CD14-positive monocyte (primary cell): ENCODE results near the gene MEMO1. TPM values are rescaled to one million over a fixed set of nuclear protein-coding genes. Genes with fewer than 3 reads are reported as not detected.

ENCODE experiments used
- DNase-seq, 3 donors: peaks; one replicate each; pipeline ENCODE4 v3.0.0-alpha.2; 2011 to 2022
- H2AFZ ChIP-seq: 2 replicates; pipeline ENCODE4 v1.6.0; 2012; ENCODE audit warnings: mild to moderate bottlenecking, low read depth, low read length, inconsistent platforms; ENCODE audit not compliant: insufficient read depth, poor library complexity, severe bottlenecking
- H3K27ac ChIP-seq, 2 donors: 1 replicate in 1 of 2; 2 replicates in 1 of 2; pipeline ENCODE4 v1.5.1; 2012 to 2013; ENCODE audit warnings: low read length in 2 of 2, control low read depth in 1 of 2, inconsistent platforms in 1 of 2, low read depth in 1 of 2, mild to moderate bottlenecking in 1 of 2
- H3K27me3 ChIP-seq, 2 donors: one replicate each; pipeline versions ENCODE4 v1.6.0 to v1.6.1; 2011 to 2013; ENCODE audit warnings: low read length in 2 of 2; ENCODE audit not compliant: control insufficient read depth in 2 of 2, insufficient read depth in 2 of 2
- H3K36me3 ChIP-seq, 2 donors: replicated peaks in 1 of 2; 1 replicate in 1 of 2; 2 replicates in 1 of 2; pipeline versions ENCODE4 v1.5.1 to v1.6.1; 2012 to 2013; ENCODE audit warnings: low read length in 2 of 2, control low read depth in 1 of 2, inconsistent platforms in 1 of 2, mild to moderate bottlenecking in 1 of 2; ENCODE audit not compliant: insufficient read depth in 2 of 2, control insufficient read depth in 1 of 2
- H3K4me1 ChIP-seq, 2 donors: 1 replicate in 1 of 2; 2 replicates in 1 of 2; pipeline versions ENCODE4 v1.5.1 to v1.6.1; 2012 to 2013; ENCODE audit warnings: low read length in 2 of 2, control low read depth in 1 of 2, inconsistent platforms in 1 of 2, mild to moderate bottlenecking in 1 of 2, moderate library complexity in 1 of 2; ENCODE audit not compliant: insufficient read depth in 2 of 2, control insufficient read depth in 1 of 2
- H3K4me2 ChIP-seq: replicated peaks from 2 replicates; pipeline ENCODE3; 2012; ENCODE audit warnings: low read length, moderate library complexity, mild to moderate bottlenecking; ENCODE audit not compliant: poor library complexity, severe bottlenecking; ENCODE audit errors: extremely low read depth
- H3K4me3 ChIP-seq, 3 experiments: fragments of 200-600 bp in 1 of 3; sonication (generic) in 1 of 3; replicated peaks in 1 of 3; 1 replicate in 2 of 3; 2 replicates in 1 of 3; pipeline ENCODE4 v1.5.1; 2011 to 2013; ENCODE audit warnings: low read length in 3 of 3, mild to moderate bottlenecking in 3 of 3, control low read depth in 2 of 3, low read depth in 2 of 3, inconsistent platforms in 1 of 3, moderate library complexity in 1 of 3
- H3K79me2 ChIP-seq: 2 replicates; pipeline ENCODE4 v1.6.0; 2012; ENCODE audit warnings: mild to moderate bottlenecking, control low read depth, inconsistent platforms, low read length, moderate library complexity; ENCODE audit not compliant: insufficient read depth
- H3K9ac ChIP-seq: 2 replicates; pipeline ENCODE4 v1.6.0; 2017; ENCODE audit warnings: low read length, mild to moderate bottlenecking; ENCODE audit not compliant: insufficient read depth, poor library complexity, severe bottlenecking
- H3K9me3 ChIP-seq, 2 donors: replicated peaks in 1 of 2; 1 replicate in 1 of 2; 2 replicates in 1 of 2; pipeline versions ENCODE4 v1.5.1 to v1.6.1; 2012 to 2013; ENCODE audit warnings: low read length in 2 of 2, control low read depth in 1 of 2; ENCODE audit not compliant: control insufficient read depth in 1 of 2, insufficient read depth in 1 of 2
- H4K20me1 ChIP-seq: 2 replicates; pipeline ENCODE4 v1.6.0; 2012; ENCODE audit warnings: mild to moderate bottlenecking, low read length, control low read depth, moderate library complexity; ENCODE audit not compliant: insufficient read depth
- H3K27ac Mint-ChIP-seq, 7 donors: one replicate each; pipeline ENCODE4 v1.8.0; 2020; ENCODE audit warnings: mild to moderate bottlenecking in 7 of 7, mixed read lengths in 7 of 7, moderate library complexity in 6 of 7, inconsistent platforms in 2 of 7
- H3K27me3 Mint-ChIP-seq, 3 donors: one replicate each; pipeline ENCODE4 v1.8.0; 2021 to 2022; ENCODE audit warnings: low read depth in 3 of 3, mild to moderate bottlenecking in 3 of 3, mixed read lengths in 3 of 3, moderate library complexity in 3 of 3, inconsistent platforms in 1 of 3
- H3K36me3 Mint-ChIP-seq, 2 donors: one replicate each; pipeline ENCODE4 v1.8.0; 2020; ENCODE audit warnings: mixed read lengths in 2 of 2, inconsistent platforms in 1 of 2, mild to moderate bottlenecking in 1 of 2
- H3K4me1 Mint-ChIP-seq: one replicate; pipeline ENCODE4 v1.8.0; 2020; ENCODE audit warnings: mild to moderate bottlenecking, mixed read lengths
- H3K4me3 Mint-ChIP-seq, 2 donors: one replicate each; pipeline ENCODE4 v1.8.0; 2020; ENCODE audit warnings: mild to moderate bottlenecking in 2 of 2, mixed read lengths in 2 of 2, moderate library complexity in 1 of 2
- H3K9me3 Mint-ChIP-seq, 7 donors: one replicate each; pipeline ENCODE4 v1.8.0; 2020 to 2022; ENCODE audit warnings: mixed read lengths in 7 of 7, mild to moderate bottlenecking in 6 of 7, moderate library complexity in 6 of 7, inconsistent platforms in 2 of 7
- CTCF ChIP-seq: fragments of 200-600 bp; IDR thresholded peaks from one replicate; pipeline ENCODE4 v1.8.0; 2022; ENCODE audit warnings: antibody characterized with exemption, mild to moderate bottlenecking
- WGBS: methylation state at CpG from one replicate; pipeline ENCODE4 v1.1.5; 2013; ENCODE audit warnings: missing lambda C conversion rate; ENCODE audit not compliant: insufficient coverage; 5-methylcytosine and 5-hydroxymethylcytosine counted together
- intact Hi-C, 2 donors: fragments of 100-400 bp; cut with micrococcal nuclease; formaldehyde crosslinking; loops; one replicate each; pipeline versions ENCODE4 v1.15.0 to v1.15.1; 2023
- polyA plus RNA-seq, 3 donors: library from polyadenylated mRNA; depleted of rRNA in 1 of 3; unstranded in 2 of 3; stranded (reverse) in 1 of 3; fragments of 300-500 nt in 2 of 3; fragments of >200 nt in 1 of 3; fragmentation: Illumina TruSeq in 2 of 3; gene quantifications; 1 replicate in 2 of 3; 2 replicates in 1 of 3; pipeline ENCODE4 v1.2.3, GENCODE V29; 2012 to 2021

Gene MEMO1
- polyA plus RNA-seq, 3 donors, result 49.5 to 63.7 (median 57.0) TPM

DNA sequence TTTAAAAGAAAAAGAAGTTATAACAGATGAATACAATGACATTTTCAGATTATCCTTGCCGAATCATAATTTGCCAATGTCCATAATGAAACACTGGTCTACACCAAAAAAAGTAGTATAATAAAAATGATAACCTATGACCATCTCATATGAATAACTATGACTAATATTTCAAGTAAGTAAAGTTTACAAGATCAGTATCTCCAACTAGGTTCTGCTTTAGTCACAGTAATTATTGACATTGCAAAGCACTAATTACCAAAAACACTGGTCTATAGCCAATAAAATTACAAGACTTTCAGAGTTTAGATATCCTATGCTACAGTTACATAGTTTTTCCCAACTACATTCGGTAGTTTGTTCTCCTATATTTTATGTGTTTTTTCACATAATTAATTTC lies 136.7 kb downstream of the MEMO1 start:
- peaks cover 35 to 40% of the 10 kb centered on the region in 2 donors for H3K36me3 Mint-ChIP-seq
- DNase-seq, result no peak
- Histone ChIP-seq H3K79me2 (no peaks in the 10 kb centered on the region), H3K27ac (no peak overlapping the region), H3K4me2 (no peak overlapping the region), H3K27me3 (no peaks in the 10 kb centered on the region), H3K36me3 (peaks cover 0 to 30% of the 10 kb centered on the region in 2 donors), H3K4me3 (no peak overlapping the region), H2AFZ (no peak overlapping the region), H3K4me1 (no peaks in the 10 kb centered on the region), H3K9me3 (no peaks in the 10 kb centered on the region), H4K20me1 (no peaks in the 10 kb centered on the region), H3K9ac (no peak overlapping the region)
- H3K27ac Mint-ChIP-seq, result no peak overlapping the region
- TF ChIP-seq CTCF, result no peak
- WGBS, result no CpG with 5 or more reads among the region's 2 CpGs
- peaks cover 0 to 3% (median 0%) of the 10 kb centered on the region in 7 donors for H3K9me3 Mint-ChIP-seq
- H3K4me1 Mint-ChIP-seq, result peaks cover 11% of the 10 kb centered on the region
- intact Hi-C loops, result no loop called here
- no peak overlapping the region for H3K4me3 Mint-ChIP-seq
- no peaks in the 10 kb centered on the region for H3K27me3 Mint-ChIP-seq

- Histone ChIP-seq H3K79me2 (no peaks in the 10 kb centered on the region), H3K27me3 (no peaks in the 10 kb centered on the region), H3K9me3 (no peaks in the 10 kb centered on the region), H3K4me3 (no peak overlapping the region), H3K4me2 (no peak overlapping the region), H3K36me3 (peaks cover 15 to 34% of the 10 kb centered on the region in 2 donors), H4K20me1 (no peaks in the 10 kb centered on the region), H3K4me1 (no peaks in the 10 kb centered on the region), H3K9ac (no peak overlapping the region), H2AFZ (no peak overlapping the region), H3K27ac (no peak overlapping the region)
- H3K27ac Mint-ChIP-seq, result no peak overlapping the region
- no peak overlapping the region for H3K4me3 Mint-ChIP-seq
- no peaks in the 10 kb centered on the region for H3K27me3 Mint-ChIP-seq
- DNase-seq, result no peak
- no peak for TF ChIP-seq CTCF
- no peaks in the 10 kb centered on the region for H3K4me1 Mint-ChIP-seq
- no peaks in the 10 kb centered on the region for H3K9me3 Mint-ChIP-seq
- intact Hi-C loops, result no loop called here
- peaks cover 21 to 23% of the 10 kb centered on the region in 2 donors for H3K36me3 Mint-ChIP-seq
Measured at GRCh38 chr2:31865215-31865614, 145.6 kb downstream of the MEMO1 start.
